WTC11 (cell line): ENCODE data around the gene KDM4C.

ENCODE experiments used
- ATF3 ChIP-seq: sonication (generic); formaldehyde crosslinking; conservative IDR thresholded peaks from 2 replicates; pipeline ENCODE4 v1.8.1; 2022; ENCODE audit warnings: mild to moderate bottlenecking, missing genetic modification reagents
- CTCF ChIP-seq: fragments of 200-600 bp; IDR thresholded peaks from 2 replicates; pipeline ENCODE4 v1.8.0; 2022; ENCODE audit warnings: antibody characterized with exemption
- PRDM15 ChIP-seq: sonication (generic); formaldehyde crosslinking; IDR thresholded peaks from 2 replicates; pipeline ENCODE4 v1.8.0; 2022; ENCODE audit warnings: missing genetic modification reagents

GRCh38 chr9:6869081-6869948 lies 111.5 kb downstream of the KDM4C start:
- no peak for TF ChIP-seq PRDM15 (CRISPR knock-in tag)
- no peak for TF ChIP-seq ATF3 (CRISPR knock-in tag)
- no peak for TF ChIP-seq CTCF
